Erythroblast (primary cell): Measurements from ENCODE around the gene SAMD4A.

Experiments used
- GATA1 ChIP-seq: IDR thresholded peaks from 2 replicates; pipeline ENCODE4 v1.6.1; 2011; ENCODE audit warnings: low read depth, mild to moderate bottlenecking, control low read depth, low read length, moderate library complexity
- POLR2A ChIP-seq: IDR thresholded peaks from 2 replicates; pipeline ENCODE4 v1.6.1; 2011; ENCODE audit warnings: mild to moderate bottlenecking, low read length

- no peak for TF ChIP-seq POLR2A
- TF ChIP-seq GATA1 = no peak
Observed at GRCh38 chr14:54649056-54649455, 82.1 kb downstream of the SAMD4A start.
